ENCODE results near the gene GRK4.

GRK4 gene

GRCh38 chr4:3074846-3075651 lies 111.7 kb downstream of the GRK4 start:
- DNase-seq, result no peak

GRCh38 chr4:3075652-3075981 lies 112.2 kb downstream of the GRK4 start:
- DNase-seq, result no peak

- DNase-seq, result no peak
Measured at GRCh38 chr4:3077796-3078195, 114.4 kb downstream of the GRK4 start.

DNA sequence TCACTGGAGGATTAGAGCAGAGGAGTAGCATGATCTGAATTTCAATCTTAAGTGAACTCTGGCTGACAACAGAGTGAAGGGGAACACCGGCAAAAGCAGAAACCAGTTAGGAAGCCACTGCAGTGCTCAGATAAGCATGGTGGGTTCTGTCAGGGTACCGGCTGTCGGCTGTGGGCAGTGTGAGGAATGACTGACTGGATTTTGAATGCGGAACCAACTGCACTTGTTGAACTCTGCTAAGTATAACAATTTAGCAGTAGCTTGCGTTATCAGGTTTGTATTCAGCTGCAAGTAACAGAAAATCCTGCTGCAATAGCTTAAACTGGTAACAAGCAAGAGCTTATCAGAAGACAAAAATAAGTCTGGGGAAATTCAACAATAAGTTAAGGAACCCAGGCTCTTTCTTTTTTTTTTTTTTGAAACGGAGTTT lies 116.3 kb downstream of the GRK4 start:
- no peak for DNase-seq

- DNase-seq, result no peak
Measured at GRCh38 chr4:3082925-3083515, 119.6 kb downstream of the GRK4 start.

DNA sequence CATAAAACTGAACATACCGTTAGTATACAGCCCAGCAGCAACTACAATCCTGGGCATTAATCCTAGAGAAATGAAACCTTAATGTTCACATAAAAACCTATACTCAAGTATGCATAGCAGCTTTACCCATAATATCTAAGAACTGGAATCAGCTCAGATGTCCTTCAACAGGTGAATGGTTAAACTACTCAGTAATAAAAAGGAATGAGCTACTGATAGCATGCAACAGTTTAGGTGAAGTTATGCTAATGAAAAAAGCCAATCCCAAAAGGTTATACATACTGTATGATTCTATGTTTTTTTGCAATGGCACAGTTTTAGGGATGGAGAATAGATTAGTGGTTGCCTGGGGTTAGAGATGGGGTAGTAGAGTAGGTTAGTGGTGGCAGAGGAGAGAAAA lies 120.4 kb downstream of the GRK4 start:
- DNase-seq, result no peak

DNA sequence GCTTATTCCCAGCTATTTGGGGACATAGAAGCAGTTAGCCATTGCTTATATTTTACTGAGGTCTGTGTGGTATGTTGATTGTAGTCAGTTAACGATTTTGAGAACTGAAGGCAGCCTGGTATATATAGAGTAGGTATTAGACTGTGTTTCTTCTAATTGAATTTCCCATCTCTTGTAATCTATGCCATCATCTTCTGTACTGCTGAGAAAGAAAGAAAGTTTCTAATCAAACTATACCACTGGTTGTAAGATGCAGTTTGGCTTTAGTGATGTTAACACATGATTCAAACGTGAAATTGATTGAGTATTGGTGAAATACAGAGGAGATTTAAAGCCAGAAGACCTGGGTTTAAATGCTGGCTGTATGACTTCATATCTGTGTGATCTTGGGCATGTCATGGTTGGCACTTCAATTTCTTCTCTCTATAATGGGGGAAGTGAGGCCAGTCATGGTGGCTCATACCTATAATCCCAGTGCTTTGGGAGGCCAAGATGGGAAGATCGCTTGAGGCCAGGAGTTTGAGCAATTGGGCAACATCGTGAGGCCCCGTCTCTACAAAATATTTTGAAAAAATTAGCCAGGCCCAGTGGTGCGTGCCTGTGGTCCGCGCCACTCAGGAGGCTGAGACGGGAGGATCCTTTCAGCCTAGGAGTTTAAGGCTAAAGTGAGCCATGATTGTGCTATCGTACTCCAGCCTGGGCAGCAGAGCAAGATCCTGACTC lies 122.7 kb downstream of the GRK4 start:
- no peak for DNase-seq

DNA sequence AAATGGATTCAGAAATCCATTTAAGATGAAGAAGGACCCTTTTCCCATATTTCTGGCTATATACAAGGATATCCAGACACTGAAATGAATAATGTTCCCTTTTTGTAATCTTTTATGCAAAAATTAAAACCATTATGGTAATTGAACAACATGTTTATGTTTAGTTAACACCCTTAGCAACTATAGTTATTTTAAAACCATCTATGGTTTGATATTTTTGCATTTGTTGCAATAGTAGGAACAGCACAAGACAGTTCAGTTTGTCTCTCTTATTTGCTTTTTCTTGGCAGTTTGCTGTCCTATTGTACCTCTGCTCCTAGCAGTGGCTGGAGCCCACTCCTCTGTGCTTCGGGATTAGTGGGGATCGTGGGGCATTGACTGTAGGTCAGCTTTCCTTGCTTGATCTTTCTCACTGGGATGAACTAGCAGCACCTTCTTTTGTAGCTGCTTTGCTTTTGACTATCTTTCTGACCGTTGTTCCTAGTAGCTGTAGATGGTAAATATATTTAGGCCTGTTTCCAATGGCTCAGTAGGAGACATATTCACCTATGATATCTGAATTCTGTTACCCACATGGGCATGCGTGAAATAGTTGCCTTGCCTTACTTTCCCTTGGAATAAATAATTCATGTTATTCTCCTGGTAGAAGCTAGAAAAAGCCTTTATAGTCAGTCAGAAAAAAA lies 123.9 kb downstream of the GRK4 start:
- no peak for DNase-seq

Measured in midbrain (tissue), 1 donor.